ENCODE data around the gene ARL4D. TPM values are rescaled to one million over a fixed set of nuclear protein-coding genes. Genes with fewer than 3 reads are reported as not detected.
"Not testable (repeated sequence)": the region's sequence is repeated elsewhere in the genome, so short reads cannot be mapped to it uniquely, and the experiment has no call there.

The ARL4D gene
- total RNA-seq, 1 donor from 2014 or later = 5.9 TPM

GRCh38 chr17:43389046-43389947 is 9.5 kb upstream of the ARL4D start:
- H3K36me3 Mint-ChIP-seq (ENCODE audit: insufficient read depth) = no peaks in the 10 kb centered on the region
- H3K4me3 Mint-ChIP-seq (ENCODE audit: low read depth) = peak overlapping the region; percentile 87
- no peaks in the 10 kb centered on the region for H3K9me3 Mint-ChIP-seq (ENCODE audit: low read depth)
- peaks cover 10% of the 10 kb centered on the region for H3K4me1 Mint-ChIP-seq (ENCODE audit: low read depth)
- H3K27me3 Mint-ChIP-seq = no peaks in the 10 kb centered on the region
- peak overlapping the region; percentile 97 for H3K27ac Mint-ChIP-seq
- DNase-seq (ENCODE audit: low spot score, unreplicated experiment) = peak; percentile 26
- TF ChIP-seq, protein P1, sequence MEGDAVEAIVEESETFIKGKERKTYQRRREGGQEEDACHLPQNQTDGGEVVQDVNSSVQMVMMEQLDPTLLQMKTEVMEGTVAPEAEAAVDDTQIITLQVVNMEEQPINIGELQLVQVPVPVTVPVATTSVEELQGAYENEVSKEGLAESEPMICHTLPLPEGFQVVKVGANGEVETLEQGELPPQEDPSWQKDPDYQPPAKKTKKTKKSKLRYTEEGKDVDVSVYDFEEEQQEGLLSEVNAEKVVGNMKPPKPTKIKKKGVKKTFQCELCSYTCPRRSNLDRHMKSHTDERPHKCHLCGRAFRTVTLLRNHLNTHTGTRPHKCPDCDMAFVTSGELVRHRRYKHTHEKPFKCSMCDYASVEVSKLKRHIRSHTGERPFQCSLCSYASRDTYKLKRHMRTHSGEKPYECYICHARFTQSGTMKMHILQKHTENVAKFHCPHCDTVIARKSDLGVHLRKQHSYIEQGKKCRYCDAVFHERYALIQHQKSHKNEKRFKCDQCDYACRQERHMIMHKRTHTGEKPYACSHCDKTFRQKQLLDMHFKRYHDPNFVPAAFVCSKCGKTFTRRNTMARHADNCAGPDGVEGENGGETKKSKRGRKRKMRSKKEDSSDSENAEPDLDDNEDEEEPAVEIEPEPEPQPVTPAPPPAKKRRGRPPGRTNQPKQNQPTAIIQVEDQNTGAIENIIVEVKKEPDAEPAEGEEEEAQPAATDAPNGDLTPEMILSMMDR (IDR thresholded peaks at IDR 0.05; ENCODE audit: unreplicated experiment) = peak; percentile 79

DNA sequence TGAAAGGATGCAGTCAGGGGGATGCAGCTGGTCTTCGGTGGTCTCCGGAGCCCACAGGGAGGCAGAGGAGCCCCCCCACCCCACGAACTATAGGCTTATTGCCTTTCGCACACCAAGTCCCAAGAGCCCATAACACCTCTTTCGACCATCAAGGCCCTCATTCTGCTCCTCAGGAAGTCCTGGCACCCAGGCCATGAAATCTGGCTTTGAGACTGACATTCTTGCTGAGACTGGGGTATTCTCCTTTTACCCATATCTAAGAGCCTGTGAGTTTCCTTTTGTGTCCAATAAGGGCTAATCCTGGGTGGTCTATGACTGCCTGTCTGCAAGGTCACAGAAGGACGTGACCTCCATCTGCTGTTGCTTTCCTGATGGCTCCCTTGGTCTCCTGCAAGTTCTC is 6.4 kb upstream of the ARL4D start:
- no peaks in the 10 kb centered on the region for H3K9me3 Mint-ChIP-seq (ENCODE audit: low read depth)

GRCh38 chr17:43393944-43394482 is 4.8 kb upstream of the ARL4D start:
- H3K9me3 Mint-ChIP-seq (ENCODE audit: low read depth) = no peaks in the 10 kb centered on the region
- H3K36me3 Mint-ChIP-seq (ENCODE audit: insufficient read depth) = no peaks in the 10 kb centered on the region
- peak; percentile 85 for DNase-seq (ENCODE audit: low spot score, unreplicated experiment)
- H3K4me1 Mint-ChIP-seq (ENCODE audit: low read depth) = peaks cover 13% of the 10 kb centered on the region
- H3K4me3 Mint-ChIP-seq (ENCODE audit: low read depth) = no peak overlapping the region
- TF ChIP-seq, protein P1 (IDR thresholded peaks at IDR 0.05; ENCODE audit: unreplicated experiment) = peak; percentile 91
- H3K27ac Mint-ChIP-seq = peak overlapping the region; percentile 80
- H3K27me3 Mint-ChIP-seq = no peaks in the 10 kb centered on the region

More for the DNA sequence above, 6.4 kb upstream of the ARL4D start:
- Mint-ChIP-seq H3K27me3 (no peaks in the 10 kb centered on the region), H3K36me3 (ENCODE audit: insufficient read depth) (no peaks in the 10 kb centered on the region), H3K4me1 (ENCODE audit: low read depth) (peaks cover 10% of the 10 kb centered on the region), H3K27ac (peak overlapping the region; percentile 38), H3K4me3 (ENCODE audit: low read depth) (no peak overlapping the region)
- TF ChIP-seq, protein P1 (IDR thresholded peaks at IDR 0.05; ENCODE audit: unreplicated experiment) = no peak
- no peak for DNase-seq (ENCODE audit: low spot score, unreplicated experiment)

DNA sequence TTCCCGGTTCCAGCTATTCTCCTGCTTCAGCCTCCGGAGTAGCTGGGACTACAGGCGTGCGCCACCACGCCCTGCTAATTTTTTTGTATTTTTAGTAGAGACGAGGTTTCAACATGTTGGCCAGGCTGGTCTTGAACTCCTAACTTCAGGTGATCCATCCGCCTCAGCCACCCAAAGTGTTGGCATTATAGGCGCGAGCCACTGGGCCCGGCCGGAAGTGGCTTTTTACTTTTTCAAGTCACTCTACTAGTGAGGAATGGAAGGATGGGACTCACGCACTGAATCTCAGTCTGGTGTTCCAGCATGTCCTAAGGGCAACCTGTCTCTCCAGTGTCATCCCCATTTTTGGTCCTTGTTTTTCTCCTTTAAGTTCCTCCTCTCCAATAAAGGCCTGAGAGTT is 4.1 kb upstream of the ARL4D start:
- H3K36me3 Mint-ChIP-seq (ENCODE audit: insufficient read depth); H3K4me3 Mint-ChIP-seq (ENCODE audit: low read depth); H3K9me3 Mint-ChIP-seq (ENCODE audit: low read depth); DNase-seq (ENCODE audit: low spot score, unreplicated experiment); H3K4me1 Mint-ChIP-seq (ENCODE audit: low read depth); H3K27me3 Mint-ChIP-seq; H3K27ac Mint-ChIP-seq: not testable (repeated sequence)

- Mint-ChIP-seq H3K9me3 (ENCODE audit: low read depth) (no peaks in the 10 kb centered on the region), H3K4me3 (ENCODE audit: low read depth) (no peak overlapping the region), H3K36me3 (ENCODE audit: insufficient read depth) (no peaks in the 10 kb centered on the region), H3K27ac (no peak overlapping the region), H3K27me3 (no peaks in the 10 kb centered on the region), H3K4me1 (ENCODE audit: low read depth) (peaks cover 6% of the 10 kb centered on the region)
- DNase-seq (ENCODE audit: low spot score, unreplicated experiment) = no peak
- TF ChIP-seq, protein P1 (IDR thresholded peaks at IDR 0.05; ENCODE audit: unreplicated experiment) = no peak
These were observed 3.6 kb upstream of the ARL4D start for GRCh38 chr17:43395165-43395564.
